Measurements from ENCODE around the gene MICB.

GRCh38 chr6:31466466-31466865, 31.5 kb upstream of the MICB start:
- no peak for TF ChIP-seq POLR2AphosphoS5 (IDR thresholded peaks at IDR 0.05)
- no peak for TF ChIP-seq CTCF (IDR thresholded peaks at IDR 0.05)
- no peak for TF ChIP-seq POLR2A (IDR thresholded peaks at IDR 0.05)
- no peak for TF ChIP-seq EP300 (IDR thresholded peaks at IDR 0.05)

Data from gastroesophageal sphincter (tissue), 3 donors.